ENCODE measurements around the gene LINC00632. TPM values are rescaled to one million over a fixed set of nuclear protein-coding genes. Genes with fewer than 3 reads are reported as not detected.
"Not testable (repeated sequence)": the region's sequence is repeated elsewhere in the genome, so short reads cannot be mapped to it uniquely, and the experiment has no call there.

Gene LINC00632
- total and polyA plus RNA-seq, 4 donors, result 0.15 to 28.7 (median 0.32) TPM

DNA sequence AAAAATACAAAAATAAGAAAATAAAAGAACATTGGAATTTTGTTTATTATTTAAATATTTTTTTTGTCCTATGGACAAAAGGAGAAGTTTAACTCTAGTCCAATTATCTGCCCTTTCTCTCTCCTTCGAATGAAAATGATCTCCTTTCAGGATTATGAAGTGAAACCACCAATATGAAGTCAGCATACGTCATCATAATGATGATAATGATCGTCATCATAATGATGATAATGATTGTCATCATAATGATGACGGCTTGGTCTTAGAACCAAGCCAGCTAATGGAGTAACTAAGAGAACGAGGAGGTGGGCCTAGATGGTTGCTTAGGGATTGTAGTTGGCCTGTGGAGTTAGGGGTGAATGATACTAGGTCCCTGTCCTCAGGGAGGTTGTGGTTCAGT lies 21.9 kb upstream of the LINC00632 start:
- Histone ChIP-seq H3K27me3 (ENCODE audit: control insufficient read depth in 4 of 4, insufficient read depth in 4 of 4, low read length in 3 of 4) (no peaks in the 10 kb centered on the region), H3K4me3 (ENCODE audit: low read depth in 1 of 3, low read length in 3 of 3) (no peak overlapping the region), H3K9ac (ENCODE audit: low read depth in 1 of 2, low read length in 2 of 2) (no peak overlapping the region), H3K36me3 (ENCODE audit: control insufficient read depth in 4 of 4, insufficient read depth in 3 of 4, low read depth in 1 of 4, low read length in 3 of 4) (no peaks in the 10 kb centered on the region), H3K27ac (ENCODE audit: low read depth in 1 of 2, low read length in 2 of 2) (no peak overlapping the region), H3K9me3 (ENCODE audit: control insufficient read depth in 4 of 4, low read length in 3 of 4) (peaks cover 0 to 2% (median 0%) of the 10 kb centered on the region in 4 donors), H3K4me1 (ENCODE audit: control insufficient read depth in 4 of 4, insufficient read depth in 4 of 4, low read length in 3 of 4) (no peaks in the 10 kb centered on the region)
- TF ChIP-seq HNF4A (conservative IDR thresholded peaks at IDR 0.05) (no peak), JUND (IDR thresholded peaks at IDR 0.05) (no peak), TAF1 (conservative IDR thresholded peaks at IDR 0.05) (no peak), HNF4G (IDR thresholded peaks at IDR 0.05) (no peak), RAD21 (IDR thresholded peaks at IDR 0.05) (no peak), FOXA2 (IDR thresholded peaks at IDR 0.05) (no peak), RXRA (IDR thresholded peaks at IDR 0.05) (no peak), GABPA (IDR thresholded peaks at IDR 0.05 in 1 of 2, conservative IDR thresholded peaks at IDR 0.05 in 1 of 2) (no peak), NR2F2 (IDR thresholded peaks at IDR 0.05) (no peak), SP1 (IDR thresholded peaks at IDR 0.05) (no peak)
- TF ChIP-seq, protein P1, sequence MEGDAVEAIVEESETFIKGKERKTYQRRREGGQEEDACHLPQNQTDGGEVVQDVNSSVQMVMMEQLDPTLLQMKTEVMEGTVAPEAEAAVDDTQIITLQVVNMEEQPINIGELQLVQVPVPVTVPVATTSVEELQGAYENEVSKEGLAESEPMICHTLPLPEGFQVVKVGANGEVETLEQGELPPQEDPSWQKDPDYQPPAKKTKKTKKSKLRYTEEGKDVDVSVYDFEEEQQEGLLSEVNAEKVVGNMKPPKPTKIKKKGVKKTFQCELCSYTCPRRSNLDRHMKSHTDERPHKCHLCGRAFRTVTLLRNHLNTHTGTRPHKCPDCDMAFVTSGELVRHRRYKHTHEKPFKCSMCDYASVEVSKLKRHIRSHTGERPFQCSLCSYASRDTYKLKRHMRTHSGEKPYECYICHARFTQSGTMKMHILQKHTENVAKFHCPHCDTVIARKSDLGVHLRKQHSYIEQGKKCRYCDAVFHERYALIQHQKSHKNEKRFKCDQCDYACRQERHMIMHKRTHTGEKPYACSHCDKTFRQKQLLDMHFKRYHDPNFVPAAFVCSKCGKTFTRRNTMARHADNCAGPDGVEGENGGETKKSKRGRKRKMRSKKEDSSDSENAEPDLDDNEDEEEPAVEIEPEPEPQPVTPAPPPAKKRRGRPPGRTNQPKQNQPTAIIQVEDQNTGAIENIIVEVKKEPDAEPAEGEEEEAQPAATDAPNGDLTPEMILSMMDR (IDR thresholded peaks at IDR 0.05; ENCODE audit: low read depth, low read length, missing input control), result no peak
- TF ChIP-seq, protein P2, sequence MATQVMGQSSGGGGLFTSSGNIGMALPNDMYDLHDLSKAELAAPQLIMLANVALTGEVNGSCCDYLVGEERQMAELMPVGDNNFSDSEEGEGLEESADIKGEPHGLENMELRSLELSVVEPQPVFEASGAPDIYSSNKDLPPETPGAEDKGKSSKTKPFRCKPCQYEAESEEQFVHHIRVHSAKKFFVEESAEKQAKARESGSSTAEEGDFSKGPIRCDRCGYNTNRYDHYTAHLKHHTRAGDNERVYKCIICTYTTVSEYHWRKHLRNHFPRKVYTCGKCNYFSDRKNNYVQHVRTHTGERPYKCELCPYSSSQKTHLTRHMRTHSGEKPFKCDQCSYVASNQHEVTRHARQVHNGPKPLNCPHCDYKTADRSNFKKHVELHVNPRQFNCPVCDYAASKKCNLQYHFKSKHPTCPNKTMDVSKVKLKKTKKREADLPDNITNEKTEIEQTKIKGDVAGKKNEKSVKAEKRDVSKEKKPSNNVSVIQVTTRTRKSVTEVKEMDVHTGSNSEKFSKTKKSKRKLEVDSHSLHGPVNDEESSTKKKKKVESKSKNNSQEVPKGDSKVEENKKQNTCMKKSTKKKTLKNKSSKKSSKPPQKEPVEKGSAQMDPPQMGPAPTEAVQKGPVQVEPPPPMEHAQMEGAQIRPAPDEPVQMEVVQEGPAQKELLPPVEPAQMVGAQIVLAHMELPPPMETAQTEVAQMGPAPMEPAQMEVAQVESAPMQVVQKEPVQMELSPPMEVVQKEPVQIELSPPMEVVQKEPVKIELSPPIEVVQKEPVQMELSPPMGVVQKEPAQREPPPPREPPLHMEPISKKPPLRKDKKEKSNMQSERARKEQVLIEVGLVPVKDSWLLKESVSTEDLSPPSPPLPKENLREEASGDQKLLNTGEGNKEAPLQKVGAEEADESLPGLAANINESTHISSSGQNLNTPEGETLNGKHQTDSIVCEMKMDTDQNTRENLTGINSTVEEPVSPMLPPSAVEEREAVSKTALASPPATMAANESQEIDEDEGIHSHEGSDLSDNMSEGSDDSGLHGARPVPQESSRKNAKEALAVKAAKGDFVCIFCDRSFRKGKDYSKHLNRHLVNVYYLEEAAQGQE (IDR thresholded peaks at IDR 0.05), result no peak
- TF ChIP-seq, protein P3, sequence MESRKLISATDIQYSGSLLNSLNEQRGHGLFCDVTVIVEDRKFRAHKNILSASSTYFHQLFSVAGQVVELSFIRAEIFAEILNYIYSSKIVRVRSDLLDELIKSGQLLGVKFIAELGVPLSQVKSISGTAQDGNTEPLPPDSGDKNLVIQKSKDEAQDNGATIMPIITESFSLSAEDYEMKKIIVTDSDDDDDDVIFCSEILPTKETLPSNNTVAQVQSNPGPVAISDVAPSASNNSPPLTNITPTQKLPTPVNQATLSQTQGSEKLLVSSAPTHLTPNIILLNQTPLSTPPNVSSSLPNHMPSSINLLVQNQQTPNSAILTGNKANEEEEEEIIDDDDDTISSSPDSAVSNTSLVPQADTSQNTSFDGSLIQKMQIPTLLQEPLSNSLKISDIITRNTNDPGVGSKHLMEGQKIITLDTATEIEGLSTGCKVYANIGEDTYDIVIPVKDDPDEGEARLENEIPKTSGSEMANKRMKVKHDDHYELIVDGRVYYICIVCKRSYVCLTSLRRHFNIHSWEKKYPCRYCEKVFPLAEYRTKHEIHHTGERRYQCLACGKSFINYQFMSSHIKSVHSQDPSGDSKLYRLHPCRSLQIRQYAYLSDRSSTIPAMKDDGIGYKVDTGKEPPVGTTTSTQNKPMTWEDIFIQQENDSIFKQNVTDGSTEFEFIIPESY (IDR thresholded peaks at IDR 0.05), result no peak
- TF ChIP-seq, protein P4, sequence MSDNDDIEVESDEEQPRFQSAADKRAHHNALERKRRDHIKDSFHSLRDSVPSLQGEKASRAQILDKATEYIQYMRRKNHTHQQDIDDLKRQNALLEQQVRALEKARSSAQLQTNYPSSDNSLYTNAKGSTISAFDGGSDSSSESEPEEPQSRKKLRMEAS (IDR thresholded peaks at IDR 0.05), result no peak
- TF ChIP-seq, protein P5, sequence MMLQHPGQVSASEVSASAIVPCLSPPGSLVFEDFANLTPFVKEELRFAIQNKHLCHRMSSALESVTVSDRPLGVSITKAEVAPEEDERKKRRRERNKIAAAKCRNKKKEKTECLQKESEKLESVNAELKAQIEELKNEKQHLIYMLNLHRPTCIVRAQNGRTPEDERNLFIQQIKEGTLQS (IDR thresholded peaks at IDR 0.05), result no peak
- no peak for DNase-seq (ENCODE audit: low spot score)
- 85% methylated on average over 5 of the region's 5 CpGs for WGBS

DNA sequence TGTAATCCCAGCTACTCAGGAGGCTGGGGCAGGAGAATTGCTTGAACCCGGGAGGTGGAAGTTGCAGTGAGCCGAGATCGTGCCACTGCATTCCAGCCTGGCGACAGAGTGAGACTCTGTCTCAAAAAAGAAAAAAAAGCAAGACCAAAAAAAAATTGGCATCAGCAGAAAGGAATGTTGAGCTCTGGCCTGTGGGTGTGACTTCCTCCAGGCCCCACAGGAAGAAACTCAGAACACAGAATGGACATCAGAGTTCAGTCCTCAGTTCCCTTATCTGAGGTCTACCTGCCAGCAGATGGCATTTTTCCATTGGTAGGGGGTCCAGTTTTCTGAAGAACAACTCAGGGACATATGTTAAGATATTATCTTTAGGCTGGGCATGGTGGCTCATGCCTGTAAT lies 18.0 kb upstream of the LINC00632 start:
- H3K36me3 ChIP-seq (ENCODE audit: control insufficient read depth in 4 of 4, insufficient read depth in 3 of 4, low read depth in 1 of 4, low read length in 3 of 4); H3K9me3 ChIP-seq (ENCODE audit: control insufficient read depth in 4 of 4, low read length in 3 of 4); H3K27ac ChIP-seq (ENCODE audit: low read depth in 1 of 2, low read length in 2 of 2); H3K27me3 ChIP-seq (ENCODE audit: control insufficient read depth in 4 of 4, insufficient read depth in 4 of 4, low read length in 3 of 4); H3K4me1 ChIP-seq (ENCODE audit: control insufficient read depth in 4 of 4, insufficient read depth in 4 of 4, low read length in 3 of 4); H3K4me3 ChIP-seq (ENCODE audit: low read depth in 1 of 3, low read length in 3 of 3); DNase-seq (ENCODE audit: low spot score); H3K9ac ChIP-seq (ENCODE audit: low read depth in 1 of 2, low read length in 2 of 2): not testable (repeated sequence)
- 79% methylated on average over 4 of the region's 4 CpGs for WGBS

Data from liver (tissue), 9 donors.